HG03060 (cell line): ENCODE data around the gene SYS1.
"Not testable (repeated sequence)": the region's sequence is repeated elsewhere in the genome, so short reads cannot be mapped to it uniquely, and the experiment has no call there.

ENCODE experiments used
- ATAC-seq: cut with Tn5 transposase; IDR thresholded peaks from one replicate; pipeline ENCODE4 v1.9.1; 2021; ENCODE audit warnings: low read depth, moderate number of reproducible peaks; ENCODE audit not compliant: unreplicated experiment

The SYS1 gene

DNA sequence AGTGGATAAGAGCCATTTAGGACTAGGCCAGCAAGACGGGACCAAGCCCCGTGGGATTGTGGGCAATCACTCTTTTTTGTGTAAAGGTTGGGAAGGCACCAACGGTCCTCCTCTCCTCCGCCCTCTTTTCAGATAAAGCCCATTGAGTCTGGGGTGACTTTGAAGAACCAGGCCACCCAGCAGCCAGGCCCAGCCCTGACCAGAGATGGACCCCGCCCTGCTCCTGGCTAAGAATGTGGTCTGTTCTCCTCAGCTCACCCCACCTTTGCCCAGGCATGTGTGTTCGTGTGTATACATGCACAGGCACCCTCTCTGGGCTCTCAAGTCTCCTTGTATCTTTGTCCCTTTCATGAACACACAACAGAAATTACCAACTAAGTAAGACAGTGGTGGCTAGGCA lies 23.9 kb upstream of the SYS1 start:
- no peak for ATAC-seq

DNA sequence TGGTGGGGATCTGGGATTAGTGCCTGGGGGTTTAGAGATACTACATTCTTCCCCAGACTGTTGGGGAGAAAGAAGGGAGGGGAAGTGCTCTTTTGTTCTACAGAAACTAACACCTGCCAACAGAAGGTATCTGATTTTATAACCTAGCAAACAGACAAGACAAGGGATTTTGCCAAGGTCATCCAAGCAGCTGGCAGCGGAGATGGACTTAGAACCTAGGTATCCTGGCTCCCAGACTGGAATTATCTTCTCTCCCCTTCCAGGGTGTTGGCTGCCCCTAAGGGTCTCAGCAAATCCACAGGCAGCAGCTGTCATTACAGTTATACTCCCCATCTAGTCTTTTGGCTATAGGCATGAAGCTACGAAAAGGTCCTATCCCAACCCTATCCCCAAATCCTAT lies 23.2 kb upstream of the SYS1 start:
- no peak for ATAC-seq

DNA sequence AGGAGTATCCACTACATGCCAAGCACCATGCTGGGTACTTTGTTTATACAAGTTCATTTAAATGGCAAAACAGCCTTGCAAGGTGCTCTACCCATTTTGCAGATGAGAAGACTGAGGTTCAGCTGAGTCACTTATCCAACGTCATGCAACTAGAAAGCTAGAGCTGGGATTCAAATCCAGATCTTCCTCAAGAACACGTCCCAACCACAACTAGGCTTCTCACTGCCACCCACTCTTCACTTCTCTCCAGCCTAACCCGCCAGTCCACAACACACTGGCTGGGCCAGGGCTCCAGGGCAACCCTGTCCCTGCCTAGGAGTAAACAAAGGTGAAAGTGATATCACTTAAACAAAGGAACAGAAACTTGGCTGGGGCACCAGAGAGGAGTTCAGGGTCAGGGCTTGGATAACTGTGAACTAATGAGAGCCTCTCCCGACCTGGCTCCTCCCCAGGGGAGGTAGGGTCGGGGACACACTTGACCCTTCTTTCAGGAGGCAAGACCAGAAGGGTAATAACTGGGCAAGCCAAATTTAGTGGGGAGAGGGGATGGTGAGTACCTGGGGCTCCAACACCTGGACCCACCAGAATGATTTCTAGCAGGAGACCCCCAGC lies 22.6 kb upstream of the SYS1 start:
- ATAC-seq: no peak

DNA sequence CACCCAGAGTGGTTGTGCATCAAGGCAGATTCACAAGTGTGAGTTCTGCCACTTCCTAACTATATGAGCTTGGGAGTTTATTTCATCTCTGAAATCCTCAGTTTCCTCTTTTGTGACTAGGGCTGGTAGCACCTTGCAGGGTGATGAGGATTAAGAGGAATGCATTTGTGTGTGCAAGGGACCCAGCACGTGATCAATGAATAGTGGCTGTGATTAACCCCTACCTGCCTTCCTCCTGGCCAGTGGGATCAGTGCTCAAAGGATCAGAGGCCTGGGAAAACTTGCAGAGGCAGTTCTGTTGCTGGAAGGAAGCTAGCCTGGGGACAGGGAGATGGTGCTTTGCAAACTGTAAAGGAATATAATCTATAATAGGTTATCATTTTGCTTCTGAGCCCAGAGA lies 22.0 kb upstream of the SYS1 start:
- ATAC-seq: no peak

DNA sequence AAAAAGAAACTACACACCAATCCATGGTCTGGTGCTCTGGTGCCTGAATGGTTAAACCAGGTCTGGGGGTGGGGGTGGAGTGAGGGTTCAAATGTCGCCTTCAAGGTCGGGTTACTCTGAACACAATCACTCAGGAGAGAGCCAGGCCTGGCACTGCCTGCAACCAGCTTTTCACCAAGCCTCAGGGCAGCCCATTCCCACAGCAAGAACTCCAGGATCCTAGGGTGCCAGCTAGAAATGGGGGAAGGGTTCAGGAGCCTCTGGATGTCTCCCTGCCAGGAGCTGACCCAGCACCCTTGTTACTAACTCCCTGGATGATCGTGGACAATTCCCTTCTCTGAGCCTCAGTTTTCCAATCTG lies 21.4 kb upstream of the SYS1 start:
- no peak for ATAC-seq

DNA sequence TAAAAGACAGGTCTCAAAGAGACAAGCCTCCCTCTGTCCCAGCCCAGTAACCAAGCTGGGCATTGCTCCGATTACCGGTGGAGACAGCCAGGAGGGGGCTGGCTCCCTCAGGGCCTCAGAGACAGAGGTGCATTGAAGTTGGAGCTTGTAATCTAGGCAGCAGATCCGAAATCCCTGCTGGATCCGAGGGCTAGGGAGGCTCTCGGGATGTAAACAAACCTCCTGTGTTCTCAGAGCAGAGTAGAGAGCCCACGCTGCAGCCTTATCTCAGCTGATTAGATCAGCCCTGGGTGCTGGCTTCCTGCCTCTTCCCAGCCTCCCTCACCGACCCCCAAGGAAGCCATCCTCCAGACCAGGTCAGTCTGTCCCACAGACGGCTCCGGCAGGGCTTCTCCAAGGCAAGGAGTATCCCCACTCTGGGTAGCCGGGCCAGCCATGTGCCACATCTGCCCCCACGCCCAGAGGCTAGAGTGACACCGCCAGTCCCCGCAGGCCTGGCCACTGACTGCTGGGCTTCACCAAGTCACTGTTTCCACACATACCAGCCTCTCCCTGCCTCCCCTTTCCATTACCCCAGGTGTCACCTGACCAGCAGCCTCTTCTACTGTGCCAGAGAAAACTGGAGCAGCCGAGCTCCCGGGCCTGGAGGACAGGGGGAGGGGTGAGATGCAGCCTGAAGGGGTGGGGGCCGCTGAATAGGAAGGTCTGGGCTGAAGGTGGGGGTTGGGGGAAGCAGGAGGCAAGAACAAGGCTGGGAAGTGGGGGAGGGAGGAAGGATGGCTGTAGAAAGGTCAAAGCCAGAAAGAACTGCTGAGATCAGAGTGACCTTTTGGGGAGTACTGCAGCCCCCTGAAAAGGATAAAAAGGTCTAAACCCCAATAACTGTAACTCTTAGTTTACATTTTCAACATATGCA lies 20.8 kb upstream of the SYS1 start:
- no peak for ATAC-seq

DNA sequence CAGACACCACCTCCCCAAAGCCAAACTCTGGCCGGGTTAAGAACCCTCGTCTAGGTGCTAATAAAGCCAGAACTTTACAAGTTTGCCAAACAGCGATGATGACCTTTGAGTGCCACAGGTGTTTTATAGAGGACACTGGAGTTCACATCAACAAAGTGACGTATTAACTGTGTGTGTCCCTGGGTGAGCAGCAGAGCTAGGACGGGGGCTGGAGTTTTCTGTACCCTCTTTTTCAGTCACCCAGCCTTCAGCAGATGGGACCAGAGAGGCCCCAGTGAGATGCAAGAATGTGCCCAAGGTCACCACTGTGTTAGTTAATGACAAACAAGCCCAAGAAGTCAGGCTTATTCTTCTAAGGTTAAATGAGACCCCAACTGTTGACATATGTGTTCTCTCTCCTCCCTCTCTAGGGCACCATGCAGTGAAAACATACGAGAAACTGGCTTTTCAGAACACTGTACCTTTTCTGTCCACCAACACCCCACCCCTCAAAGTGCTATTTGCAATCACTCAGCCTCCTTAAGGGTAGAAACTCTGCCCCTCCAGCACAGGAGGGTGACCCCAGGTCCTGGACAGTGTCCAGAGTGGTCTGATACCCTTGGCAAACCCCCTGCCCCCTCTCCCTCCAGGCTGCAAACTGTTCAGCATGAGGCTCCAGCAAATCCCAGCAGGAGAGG lies 20.0 kb upstream of the SYS1 start:
- ATAC-seq: no peak

DNA sequence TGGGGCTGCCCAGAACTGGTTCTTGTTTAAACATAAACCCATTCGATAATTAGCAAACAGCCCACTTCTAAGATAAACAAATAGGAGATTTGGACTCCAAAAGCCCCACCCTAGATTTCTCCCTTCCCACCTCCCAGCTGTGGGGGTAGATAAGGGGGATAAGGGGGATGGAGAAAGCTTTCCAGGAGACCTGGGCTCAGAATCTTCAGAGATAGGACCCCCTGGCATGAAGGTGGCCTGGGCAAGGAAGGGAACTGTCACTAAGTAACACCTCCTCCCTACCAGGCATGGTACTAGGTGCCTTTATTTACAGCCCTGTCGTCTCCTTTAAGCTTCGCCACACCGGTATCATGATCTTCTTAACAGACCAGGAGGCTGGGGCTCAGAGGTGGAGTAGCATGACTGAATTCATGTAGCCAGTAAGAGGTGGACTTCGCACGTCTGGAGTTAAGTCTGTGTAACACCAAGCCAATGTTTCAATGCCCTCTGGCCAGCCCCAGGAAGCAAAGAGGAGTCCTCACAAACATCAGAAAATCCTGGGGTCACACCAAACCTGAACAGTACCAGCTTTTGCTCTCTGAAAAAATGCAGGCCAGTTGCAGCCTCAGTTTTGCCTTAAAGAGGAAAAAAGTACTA lies 19.3 kb upstream of the SYS1 start:
- no peak for ATAC-seq

DNA sequence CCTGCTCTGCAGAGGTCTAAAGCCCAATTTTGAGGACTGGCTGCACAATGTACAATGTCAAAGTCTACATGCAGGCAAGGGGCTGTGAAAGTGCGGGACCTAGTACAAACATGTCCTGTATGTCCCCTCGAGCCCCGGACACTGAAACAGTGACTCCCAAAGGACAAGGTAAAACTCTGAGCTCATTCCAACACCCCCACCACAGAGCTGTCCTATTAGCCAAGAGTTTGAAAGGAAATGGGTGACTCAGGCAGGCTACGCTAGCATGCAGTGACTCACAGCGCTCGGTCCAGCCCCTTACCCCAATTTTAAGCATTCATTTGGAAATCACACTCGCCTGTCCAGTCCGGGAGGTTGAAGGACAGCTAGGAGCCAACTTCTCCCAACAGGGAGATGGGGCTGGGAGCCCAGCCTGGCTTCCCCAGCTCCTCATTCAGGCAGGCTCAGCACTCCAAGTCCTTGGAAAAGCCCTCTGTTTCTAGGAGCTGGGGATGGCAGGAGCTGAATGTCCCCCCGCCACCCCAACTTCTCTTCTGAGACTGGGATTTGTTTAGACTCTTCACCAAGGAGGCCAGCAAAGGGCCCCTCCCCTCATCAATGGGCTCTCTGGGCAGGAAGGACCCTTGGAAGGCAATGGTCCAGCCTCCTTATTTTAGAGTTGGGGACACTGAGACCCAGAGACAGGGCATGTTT lies 18.6 kb upstream of the SYS1 start:
- no peak for ATAC-seq

DNA sequence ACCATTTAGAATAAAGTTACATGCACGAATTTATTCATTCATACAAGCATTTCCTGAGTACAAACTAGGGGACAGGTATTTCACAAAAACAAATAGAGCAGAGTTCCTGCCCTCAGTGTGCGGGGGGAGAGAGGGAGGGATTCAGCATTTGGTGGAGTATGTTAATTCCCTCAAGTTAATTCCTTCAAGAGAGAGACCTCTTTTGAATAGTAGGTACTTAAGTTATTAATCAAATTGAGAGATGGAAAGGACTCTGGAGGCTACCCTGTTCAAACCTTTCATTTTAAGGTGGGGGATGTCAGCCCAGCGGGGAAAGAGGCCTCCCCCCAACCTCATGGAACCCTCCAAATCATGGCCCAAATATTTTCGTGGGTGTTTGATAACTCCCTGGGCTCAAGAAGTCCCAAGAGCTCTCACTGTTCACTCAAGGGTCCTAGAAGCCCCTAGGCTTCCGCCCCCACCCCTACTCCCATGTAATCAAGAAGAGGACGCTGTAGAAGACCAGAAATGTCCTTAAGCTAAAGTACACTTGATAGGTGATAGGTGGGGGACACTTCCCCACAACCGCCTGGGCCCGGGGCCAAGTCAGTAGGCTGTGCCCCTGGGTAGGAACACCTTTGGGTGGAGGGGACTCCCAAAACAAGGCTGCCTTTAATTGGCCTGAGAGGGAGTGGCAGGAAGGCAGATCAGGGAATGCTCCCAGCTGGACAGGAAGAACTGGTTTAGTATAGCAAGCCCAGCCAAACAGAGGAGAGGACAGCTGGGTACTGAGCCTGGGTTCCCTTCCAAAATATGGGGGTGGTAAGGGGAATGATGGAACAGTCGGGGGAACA lies 17.6 kb upstream of the SYS1 start:
- ATAC-seq: no peak

DNA sequence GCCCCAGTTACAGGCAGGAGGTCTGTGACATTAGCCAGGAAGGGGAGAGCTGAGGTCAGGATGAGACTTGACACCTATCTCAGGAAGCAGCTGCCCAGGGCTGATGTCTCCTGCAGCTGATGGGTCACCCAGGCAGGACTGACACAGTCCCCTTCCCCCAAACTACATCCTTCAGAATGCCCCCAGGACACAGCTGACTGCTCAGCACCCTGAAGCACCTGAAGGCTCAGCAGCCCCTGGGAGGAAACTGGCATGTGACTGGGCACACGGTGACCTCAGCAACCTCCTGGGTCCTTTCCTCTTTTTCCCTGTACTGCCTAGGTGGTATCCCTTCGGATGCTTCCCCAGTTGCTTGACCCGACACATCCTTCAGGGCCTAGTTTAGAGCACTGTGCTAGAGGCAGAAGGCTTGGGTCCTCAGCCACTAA lies 16.7 kb upstream of the SYS1 start:
- no peak for ATAC-seq

DNA sequence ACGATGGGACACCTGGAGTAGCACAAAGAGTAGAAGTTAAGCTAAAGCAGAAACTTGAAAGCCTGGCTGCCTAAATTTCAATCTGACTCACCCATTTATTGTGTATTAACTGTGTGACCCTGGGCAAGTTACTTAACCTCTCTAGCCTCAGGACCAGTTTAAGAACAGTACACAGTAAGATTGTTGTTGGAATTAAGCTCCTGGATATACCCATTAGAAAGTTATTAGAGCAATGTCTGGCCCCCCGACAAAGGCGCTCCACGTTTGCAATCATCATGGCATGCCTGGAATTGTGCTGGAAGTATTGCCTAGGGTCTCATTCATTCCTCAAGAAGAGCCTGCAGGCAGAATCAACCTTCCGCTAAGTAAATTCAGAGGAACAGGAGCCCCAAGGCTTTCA lies 16.1 kb upstream of the SYS1 start:
- no peak for ATAC-seq

DNA sequence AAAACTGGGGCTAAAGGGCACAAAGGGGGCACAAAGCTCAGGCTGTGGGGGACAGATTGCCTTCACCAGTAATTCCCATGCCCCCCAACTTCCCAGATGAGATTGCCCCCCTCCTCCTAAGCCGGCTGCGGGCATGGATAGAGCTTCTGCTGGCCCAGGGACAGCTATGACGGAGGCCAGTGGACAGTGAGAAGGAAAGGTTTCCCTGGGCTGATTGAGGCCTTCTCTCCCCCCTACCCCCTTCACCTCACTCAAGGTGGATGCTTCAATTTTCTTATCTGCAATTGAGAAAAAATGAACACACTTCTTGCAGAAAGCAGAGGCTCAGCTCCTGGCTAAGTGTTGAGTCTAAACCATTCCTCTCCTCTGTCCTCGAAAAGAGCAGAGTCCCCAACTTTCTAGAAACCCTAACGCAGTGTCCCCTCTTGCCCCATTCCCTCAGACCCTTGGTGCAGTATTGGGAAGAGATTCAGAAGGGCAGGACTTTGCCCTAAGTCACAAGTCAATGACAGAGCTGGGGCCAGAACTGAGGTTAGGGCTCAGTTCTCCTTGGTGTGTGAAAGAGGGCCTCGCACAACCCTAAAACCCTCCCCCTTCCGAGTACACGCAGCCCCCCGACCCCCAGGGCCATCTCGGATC lies 15.5 kb upstream of the SYS1 start:
- no peak for ATAC-seq

DNA sequence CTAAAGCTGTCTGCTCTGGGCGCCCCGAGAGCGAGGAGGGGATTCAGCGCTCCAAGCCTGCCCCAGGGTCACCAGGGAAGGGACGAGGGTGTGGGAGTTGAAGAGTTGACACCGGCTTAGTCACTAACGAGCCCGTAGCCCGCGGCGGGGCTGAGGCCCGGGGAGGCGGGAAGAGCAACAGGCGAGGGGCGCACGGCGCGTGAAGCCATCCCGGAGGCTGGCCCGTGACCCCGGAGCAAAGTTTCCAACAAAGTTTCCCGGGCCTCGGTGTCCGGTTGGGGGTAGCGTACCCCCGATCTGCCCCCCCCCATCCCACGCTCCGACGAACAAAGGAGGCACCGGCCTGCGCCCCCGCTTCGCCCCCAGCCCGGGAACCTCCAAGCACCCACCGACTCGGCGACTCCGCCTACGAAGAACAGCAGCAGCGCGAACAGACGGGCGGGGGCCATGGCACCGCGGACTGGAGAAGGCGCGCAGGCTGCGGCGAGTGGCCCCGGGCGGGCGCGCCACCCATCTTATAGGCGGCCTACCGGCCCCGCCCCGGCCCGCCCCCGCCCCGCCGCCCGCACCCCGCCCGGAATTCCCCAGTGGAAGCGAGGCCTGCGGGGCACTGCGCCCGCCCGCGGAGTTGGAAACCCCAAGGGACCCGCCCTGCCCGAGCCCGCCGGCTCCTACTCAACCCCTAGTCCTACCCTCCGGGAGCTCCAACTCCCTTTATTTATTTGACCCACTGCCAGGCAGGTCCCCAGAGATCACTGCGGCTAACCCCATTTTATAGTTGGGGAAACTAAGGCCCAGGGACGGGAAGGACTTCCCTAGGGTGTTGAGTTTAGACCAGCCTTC lies 14.8 kb upstream of the SYS1 start, which contains the start of gene SDC4:
TSS of gene SDC4 (minus strand) at position 489 of the 843 bp plus-strand sequence. CDS start at position 449, 40 bp downstream.
- ATAC-seq: no peak

DNA sequence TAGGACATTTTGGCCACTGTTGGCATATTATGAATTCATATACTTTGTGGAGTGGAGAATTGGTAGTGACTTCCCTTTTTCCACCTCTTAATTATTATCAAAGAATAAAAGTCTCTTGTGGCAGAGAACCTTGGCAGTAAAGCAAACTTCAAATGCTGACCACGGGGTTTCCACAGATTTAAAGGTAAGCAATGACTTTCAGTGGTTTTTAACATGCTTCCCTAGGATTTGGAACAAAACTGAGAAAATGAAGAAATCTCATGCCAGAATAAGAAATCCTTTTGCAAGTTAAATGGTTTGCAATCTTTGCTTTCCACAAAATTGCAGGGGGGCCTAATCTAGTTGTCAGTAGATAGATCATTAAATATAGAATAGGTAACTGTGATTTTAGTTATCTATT lies 12.7 kb upstream of the SYS1 start:
- ATAC-seq: no peak

DNA sequence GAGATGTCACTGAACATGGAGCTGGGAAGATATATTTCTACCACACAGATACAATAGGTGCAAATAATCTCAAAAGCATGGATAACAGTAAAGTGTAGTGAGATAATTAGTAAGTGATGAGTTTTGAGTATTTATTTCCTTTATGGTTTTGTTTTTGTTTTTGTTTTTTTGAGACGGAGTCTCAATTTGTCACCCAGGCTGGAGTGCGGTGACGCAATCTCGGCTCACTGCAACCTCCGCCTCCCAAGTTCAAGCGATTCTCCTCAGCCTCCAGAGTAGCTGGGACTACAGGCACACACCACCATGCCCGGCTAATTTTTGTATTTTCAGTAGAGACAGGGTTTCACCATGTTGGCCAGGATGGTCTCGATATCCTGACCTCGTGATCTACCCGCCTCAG lies 12.2 kb upstream of the SYS1 start:
- not testable (repeated sequence) for ATAC-seq

DNA sequence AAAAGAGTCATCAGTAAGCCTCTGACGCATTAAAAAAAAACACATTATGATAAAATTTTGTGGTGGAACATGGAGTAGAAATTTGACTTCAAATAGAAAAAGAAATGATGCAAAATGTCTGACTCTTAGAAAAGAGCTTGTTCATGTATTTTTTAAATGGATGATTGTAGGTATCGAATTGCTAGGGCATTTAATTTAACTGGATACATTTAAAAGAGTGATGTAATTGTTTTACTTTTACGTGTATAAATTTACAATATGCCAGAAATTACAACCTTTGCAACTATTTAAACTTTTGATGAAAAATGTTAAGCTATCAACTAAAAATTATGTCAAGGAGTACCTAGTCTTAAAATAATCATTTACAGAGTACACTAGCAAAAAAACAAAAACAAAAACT lies 10.2 kb upstream of the SYS1 start:
- no peak for ATAC-seq

DNA sequence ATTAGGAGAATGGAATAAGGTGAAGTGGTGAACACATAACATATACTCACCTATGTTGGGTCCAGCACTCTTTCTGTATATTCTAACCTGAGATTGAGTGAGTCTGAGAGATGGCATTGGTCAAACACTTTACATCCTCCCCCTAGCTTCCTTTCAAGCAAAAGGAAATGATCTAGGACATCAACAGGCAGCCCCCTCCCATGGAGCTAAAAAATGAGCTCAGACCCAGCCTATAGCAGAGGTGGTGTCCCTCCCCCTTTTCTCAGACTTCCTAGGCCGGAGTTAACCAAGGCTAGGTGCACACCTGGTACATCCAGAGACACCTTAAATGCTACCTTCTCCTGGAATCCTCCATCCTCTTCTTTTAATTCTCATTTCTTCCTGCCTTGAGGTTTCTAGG lies 9.2 kb upstream of the SYS1 start:
- no peak for ATAC-seq
